Trophoblast cell (in vitro differentiated cells and primary cell): ENCODE results near the gene GSG1L.
A peak's percentile ranks its signal among the peaks of the same experiment; 100 is the strongest.

ENCODE experiments used
- DNase-seq, 2 donors: peaks; one replicate each; pipeline ENCODE4 v3.0.0-alpha.2; 2016
- H2AFZ ChIP-seq: 2 replicates; pipeline ENCODE4 v1.6.1; 2013; ENCODE audit warnings: low read length, moderate library complexity, mild to moderate bottlenecking; ENCODE audit not compliant: insufficient read depth, poor library complexity
- H2AK5ac ChIP-seq: 2 replicates; pipeline ENCODE4 v1.6.1; 2013; ENCODE audit warnings: mild to moderate bottlenecking, low read length
- H2BK120ac ChIP-seq: 2 replicates; pipeline ENCODE4 v1.6.1; 2013; ENCODE audit warnings: low read length, mild to moderate bottlenecking, moderate library complexity; ENCODE audit not compliant: insufficient read depth, poor library complexity
- H2BK12ac ChIP-seq: 2 replicates; pipeline ENCODE4 v1.6.1; 2013; ENCODE audit warnings: mild to moderate bottlenecking, low read length, moderate library complexity
- H2BK5ac ChIP-seq: 2 replicates; pipeline ENCODE4 v1.6.1; 2013; ENCODE audit warnings: low read length, low read depth, moderate library complexity, mild to moderate bottlenecking; ENCODE audit not compliant: poor library complexity
- H3K14ac ChIP-seq: 2 replicates; pipeline ENCODE4 v1.6.1; 2013; ENCODE audit warnings: mild to moderate bottlenecking, low read length
- H3K18ac ChIP-seq: 2 replicates; pipeline ENCODE4 v1.6.1; 2013; ENCODE audit warnings: mild to moderate bottlenecking, low read length
- H3K23ac ChIP-seq: 2 replicates; pipeline ENCODE4 v1.6.1; 2013; ENCODE audit warnings: low read length
- H3K27ac ChIP-seq: 2 replicates; pipeline ENCODE4 v1.5.1; 2013; ENCODE audit warnings: low read depth, mild to moderate bottlenecking, inconsistent platforms, low read length, moderate library complexity
- H3K27me3 ChIP-seq: 2 replicates; pipeline ENCODE4 v1.6.1; 2013; ENCODE audit warnings: inconsistent platforms, mild to moderate bottlenecking, low read length, moderate library complexity; ENCODE audit not compliant: insufficient read depth
- H3K36me3 ChIP-seq, 2 experiments: 1 replicate in 1 of 2; 2 replicates in 1 of 2; pipeline ENCODE4 v1.6.1; 2013; ENCODE audit warnings: low read length in 2 of 2, mild to moderate bottlenecking in 2 of 2, moderate library complexity in 1 of 2; ENCODE audit not compliant: insufficient read depth in 2 of 2, control insufficient read depth in 1 of 2
- H3K4ac ChIP-seq: 2 replicates; pipeline ENCODE4 v1.6.1; 2013; ENCODE audit warnings: low read depth, mild to moderate bottlenecking, low read length, moderate library complexity
- H3K4me1 ChIP-seq, 2 experiments: 1 replicate in 1 of 2; 2 replicates in 1 of 2; pipeline ENCODE4 v1.6.1; 2013; ENCODE audit warnings: low read length in 2 of 2, mild to moderate bottlenecking in 2 of 2, moderate library complexity in 1 of 2; ENCODE audit not compliant: insufficient read depth in 2 of 2, control insufficient read depth in 1 of 2
- H3K4me2 ChIP-seq: 2 replicates; pipeline ENCODE4 v1.6.1; 2013; ENCODE audit warnings: inconsistent platforms, mild to moderate bottlenecking, low read length, moderate library complexity
- H3K4me3 ChIP-seq: 2 replicates; pipeline ENCODE4 v1.5.1; 2013; ENCODE audit warnings: mild to moderate bottlenecking, low read depth, low read length, inconsistent platforms
- H3K79me1 ChIP-seq: one replicate; pipeline ENCODE4 v1.6.1; 2013; ENCODE audit warnings: low read length
- H3K79me2 ChIP-seq: 2 replicates; pipeline ENCODE4 v1.6.1; 2013; ENCODE audit warnings: low read length, mild to moderate bottlenecking; ENCODE audit not compliant: control insufficient read depth, insufficient read depth, poor library complexity
- H3K9ac ChIP-seq: 2 replicates; pipeline ENCODE4 v1.6.1; 2013; ENCODE audit warnings: mild to moderate bottlenecking, low read length
- H3K9me3 ChIP-seq: 2 replicates; pipeline ENCODE4 v1.6.1; 2013; ENCODE audit warnings: low read depth, mild to moderate bottlenecking, control low read depth, inconsistent platforms, low read length; ENCODE audit not compliant: insufficient read depth
- H4K12ac ChIP-seq: 2 replicates; pipeline ENCODE4 v1.6.1; 2013; ENCODE audit warnings: low read depth, mild to moderate bottlenecking, low read length, moderate library complexity
- H4K8ac ChIP-seq: 2 replicates; pipeline ENCODE4 v1.6.1; 2013; ENCODE audit warnings: low read depth, mild to moderate bottlenecking, low read length, moderate library complexity
- H4K91ac ChIP-seq: one replicate; pipeline ENCODE4 v1.6.1; 2013; ENCODE audit warnings: low read depth, mild to moderate bottlenecking, low read length, moderate library complexity
- WGBS: extraction: QIAGEN DNeasy Blood & Tissue Kit; methylation state at CpG from one replicate; pipeline ENCODE4 v1.1.7; 2013; ENCODE audit warnings: missing lambda C conversion rate; ENCODE audit not compliant: insufficient read length, insufficient coverage; ENCODE audit errors: extremely low coverage; 5-methylcytosine and 5-hydroxymethylcytosine counted together

GSG1L gene

GRCh38 chr16:27950206-27950887 lies 113.2 kb downstream of the GSG1L start:
- Histone ChIP-seq H3K9me3 (peaks cover 3% of the 10 kb centered on the region), H3K18ac (no peak overlapping the region), H2AFZ (no peak overlapping the region), H2BK12ac (no peak overlapping the region), H3K27me3 (no peaks in the 10 kb centered on the region), H3K23ac (no peak overlapping the region), H3K27ac (no peak overlapping the region), H4K91ac (no peak overlapping the region), H3K79me2 (no peaks in the 10 kb centered on the region), H4K12ac (no peak overlapping the region), H2BK5ac (no peak overlapping the region), H3K4me2 (no peak overlapping the region), H3K14ac (no peak overlapping the region), H4K8ac (no peak overlapping the region), H3K9ac (no peak overlapping the region), H3K4ac (no peak overlapping the region), H2BK120ac (no peak overlapping the region), H3K4me1 (no peaks in the 10 kb centered on the region), H3K36me3 (no peaks in the 10 kb centered on the region), H2AK5ac (no peak overlapping the region), H3K79me1 (no peaks in the 10 kb centered on the region), H3K4me3 (no peak overlapping the region)
- WGBS = no CpG with 5 or more reads among the region's 7 CpGs
- DNase-seq = no peak

GRCh38 chr16:27947696-27948095 lies 115.8 kb downstream of the GSG1L start:
- Histone ChIP-seq H4K91ac (no peak overlapping the region), H3K36me3 (no peaks in the 10 kb centered on the region), H2BK120ac (no peak overlapping the region), H2AK5ac (no peak overlapping the region), H4K8ac (no peak overlapping the region), H3K27me3 (no peaks in the 10 kb centered on the region), H3K9me3 (peaks cover 3% of the 10 kb centered on the region), H2BK12ac (no peak overlapping the region), H2AFZ (no peak overlapping the region), H3K4me3 (no peak overlapping the region), H3K23ac (no peak overlapping the region), H3K4ac (no peak overlapping the region), H3K4me2 (no peak overlapping the region), H3K79me2 (no peaks in the 10 kb centered on the region), H3K18ac (no peak overlapping the region), H2BK5ac (no peak overlapping the region), H3K27ac (no peak overlapping the region), H4K12ac (no peak overlapping the region), H3K9ac (no peak overlapping the region), H3K79me1 (no peaks in the 10 kb centered on the region), H3K14ac (no peak overlapping the region), H3K4me1 (no peaks in the 10 kb centered on the region)
- peak in 1 of 2 donors; percentile 37 for DNase-seq
- WGBS = no CpG with 5 or more reads among the region's 7 CpGs

- no peak overlapping the region for H2BK120ac ChIP-seq
- H3K9me3 ChIP-seq = no peaks in the 10 kb centered on the region
- no peak overlapping the region for H3K23ac ChIP-seq
- H4K12ac ChIP-seq = no peak overlapping the region
- no peaks in the 10 kb centered on the region for H3K79me2 ChIP-seq
- H3K4ac ChIP-seq = no peak overlapping the region
- no peak overlapping the region for H2AFZ ChIP-seq
- no peaks in the 10 kb centered on the region for H3K27me3 ChIP-seq
- no CpG with 5 or more reads among the region's 15 CpGs for WGBS
- DNase-seq = no peak
- no peaks in the 10 kb centered on the region for H3K36me3 ChIP-seq
- no peak overlapping the region for H3K4me3 ChIP-seq
- H3K4me1 ChIP-seq = no peaks in the 10 kb centered on the region
- H4K91ac ChIP-seq = no peak overlapping the region
- no peak overlapping the region for H3K27ac ChIP-seq
- H3K9ac ChIP-seq = no peak overlapping the region
- no peak overlapping the region for H2BK12ac ChIP-seq
- no peak overlapping the region for H4K8ac ChIP-seq
- no peak overlapping the region for H3K14ac ChIP-seq
- no peaks in the 10 kb centered on the region for H3K79me1 ChIP-seq
- H3K18ac ChIP-seq = no peak overlapping the region
- no peak overlapping the region for H2AK5ac ChIP-seq
- H2BK5ac ChIP-seq = no peak overlapping the region
- no peak overlapping the region for H3K4me2 ChIP-seq
Measured at GRCh38 chr16:27945233-27945973, 118.1 kb downstream of the GSG1L start.

GRCh38 chr16:27943766-27944165 lies 119.7 kb downstream of the GSG1L start:
- Histone ChIP-seq H3K36me3 (no peaks in the 10 kb centered on the region), H3K23ac (no peak overlapping the region), H3K9me3 (no peaks in the 10 kb centered on the region), H3K18ac (no peak overlapping the region), H3K9ac (no peak overlapping the region), H2BK5ac (no peak overlapping the region), H3K27ac (no peak overlapping the region), H2AK5ac (no peak overlapping the region), H3K4ac (no peak overlapping the region), H3K79me1 (no peaks in the 10 kb centered on the region), H3K4me1 (no peaks in the 10 kb centered on the region), H4K12ac (no peak overlapping the region), H3K79me2 (no peaks in the 10 kb centered on the region), H4K8ac (no peak overlapping the region), H3K4me3 (no peak overlapping the region), H2BK120ac (no peak overlapping the region), H3K4me2 (no peak overlapping the region), H3K27me3 (peaks cover under 1% of the 10 kb centered on the region), H3K14ac (no peak overlapping the region), H2BK12ac (no peak overlapping the region), H4K91ac (no peak overlapping the region), H2AFZ (no peak overlapping the region)
- DNase-seq = no peak
- WGBS = no CpG with 5 or more reads among the region's 2 CpGs
